GM18511 (cell line): Measurements from ENCODE around the gene TAL2.
"Not testable (repeated sequence)": the region's sequence is repeated elsewhere in the genome, so short reads cannot be mapped to it uniquely, and the experiment has no call there.

ENCODE experiments used
- ATAC-seq: cut with Tn5 transposase; IDR thresholded peaks from one replicate; pipeline ENCODE4 v1.9.1; 2021; ENCODE audit warnings: mild to moderate bottlenecking, moderate library complexity; ENCODE audit not compliant: unreplicated experiment

TAL2 gene

DNA sequence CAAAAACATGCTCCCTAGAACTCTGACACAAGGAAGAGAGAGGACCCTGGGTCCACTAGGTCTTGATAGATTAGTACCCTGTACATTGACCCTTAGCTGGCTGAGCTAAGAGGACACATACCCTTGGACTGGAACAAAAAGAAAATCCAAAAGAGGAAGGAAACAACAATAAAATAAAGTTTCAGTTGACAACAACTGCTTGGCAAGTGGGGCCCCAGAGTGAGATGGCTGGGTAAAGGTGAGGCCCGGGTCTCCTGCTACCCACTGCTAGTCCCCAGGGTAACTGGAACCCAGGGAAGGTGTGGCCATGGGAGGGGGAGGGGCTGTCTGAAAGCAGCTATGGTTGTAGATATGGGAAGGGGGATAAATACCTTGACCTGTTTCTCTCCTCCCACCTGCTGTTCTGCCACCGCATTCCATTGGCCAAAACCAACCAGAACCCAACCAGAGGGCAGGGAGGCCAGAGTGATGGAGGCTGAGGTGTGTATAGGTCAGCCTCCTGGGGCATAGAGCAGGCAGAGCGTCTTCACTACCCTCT lies 11.7 kb downstream of the TAL2 start:
- no peak for ATAC-seq

DNA sequence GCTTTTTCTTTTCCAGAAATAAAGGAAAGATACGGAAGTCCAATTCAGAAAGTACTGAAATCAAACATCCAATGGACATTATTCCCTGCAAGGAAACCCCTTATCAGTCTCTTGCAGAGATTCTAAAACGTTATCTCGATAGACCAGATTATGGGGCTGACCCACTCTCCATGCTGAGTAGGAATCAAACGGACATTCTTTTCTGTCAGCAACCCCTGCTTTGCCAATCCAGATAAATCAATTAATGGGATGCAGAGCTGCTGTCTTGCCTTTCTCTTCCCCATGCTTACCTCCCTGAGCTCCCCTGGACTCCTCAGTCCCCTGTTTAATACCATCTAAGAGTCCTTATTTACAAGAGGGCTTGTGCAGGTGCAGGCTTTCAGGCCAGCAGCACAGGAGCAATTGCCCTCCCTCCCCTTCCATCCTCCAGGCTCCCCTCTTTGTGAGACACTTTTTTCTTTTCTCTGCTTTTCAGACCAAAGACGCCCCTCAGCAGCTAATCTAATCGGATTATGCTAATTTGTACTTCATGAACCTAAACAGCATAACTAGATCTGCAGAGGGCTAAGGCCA lies 14.2 kb downstream of the TAL2 start:
- no peak for ATAC-seq

DNA sequence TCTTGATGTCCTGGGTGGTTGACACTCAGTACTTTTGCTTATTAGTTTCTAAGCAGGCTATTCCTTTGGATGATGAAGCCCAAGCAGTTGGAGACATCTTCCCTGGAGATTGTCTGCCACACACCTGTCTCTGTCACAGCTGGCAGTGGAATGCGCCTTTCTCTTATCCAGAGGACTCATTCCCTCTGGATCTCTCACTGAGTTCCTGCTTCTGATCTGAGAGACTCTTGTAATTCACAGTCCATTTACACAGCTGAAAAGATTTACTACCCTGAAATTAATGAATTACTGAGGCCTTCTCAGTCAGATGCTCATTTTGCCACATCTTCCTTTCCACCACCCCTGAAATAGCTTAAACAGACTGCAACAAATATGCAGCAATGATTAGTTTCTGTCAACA lies 15.9 kb downstream of the TAL2 start:
- no peak for ATAC-seq

DNA sequence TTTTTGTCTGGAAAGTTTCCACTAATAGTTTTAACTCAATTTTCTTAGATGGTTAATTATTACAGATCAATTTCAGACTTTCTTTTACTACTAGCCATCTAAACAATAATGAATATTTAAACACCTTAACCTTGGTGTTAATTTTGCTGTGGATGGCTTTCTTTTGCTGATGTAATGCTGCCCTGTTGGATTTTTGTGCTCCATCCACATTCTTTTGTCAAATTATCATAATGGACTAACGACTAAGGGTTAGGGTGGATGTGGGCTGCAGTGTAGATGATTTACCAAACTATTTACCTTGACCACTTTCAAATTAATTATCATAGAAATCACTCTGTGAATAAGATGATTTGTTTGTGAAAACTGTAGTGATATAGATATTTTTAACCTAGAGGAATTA lies 16.5 kb downstream of the TAL2 start:
- no peak for ATAC-seq

DNA sequence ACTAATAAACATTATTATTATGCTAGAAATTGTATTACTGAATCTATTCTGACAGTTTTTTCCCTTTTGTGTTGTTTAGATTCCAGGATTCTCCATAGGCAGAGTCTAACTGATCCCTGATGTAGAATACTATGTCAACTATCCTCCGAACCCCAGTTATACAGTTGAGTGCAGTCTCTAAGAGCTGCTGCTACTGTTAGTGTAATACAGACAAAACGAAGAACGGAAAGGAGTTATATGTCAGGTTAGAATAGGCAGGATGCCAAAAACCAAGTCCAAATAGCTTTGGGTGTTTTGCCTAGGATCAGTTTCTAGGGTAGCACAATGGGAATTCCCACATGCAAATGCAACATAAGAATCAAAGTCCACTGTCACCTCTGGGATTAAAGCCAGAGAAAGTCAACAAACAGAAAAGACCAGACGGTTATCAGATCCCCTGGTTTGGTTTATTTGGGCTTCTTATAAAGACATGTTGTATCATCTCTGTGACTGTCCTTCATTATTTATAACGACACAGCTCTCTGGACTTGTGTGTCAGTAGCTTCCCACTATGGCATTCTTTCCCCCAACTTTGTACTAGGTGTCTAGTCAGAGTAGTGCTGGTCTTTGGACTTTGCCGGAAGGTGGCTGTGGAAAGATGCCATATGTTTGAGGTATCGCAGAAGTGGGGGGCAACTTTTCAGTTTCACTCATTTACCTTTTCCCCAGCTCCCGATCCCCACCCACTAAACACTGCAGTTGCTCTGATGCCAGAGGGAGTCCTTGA lies 17.2 kb downstream of the TAL2 start:
- ATAC-seq = no peak

DNA sequence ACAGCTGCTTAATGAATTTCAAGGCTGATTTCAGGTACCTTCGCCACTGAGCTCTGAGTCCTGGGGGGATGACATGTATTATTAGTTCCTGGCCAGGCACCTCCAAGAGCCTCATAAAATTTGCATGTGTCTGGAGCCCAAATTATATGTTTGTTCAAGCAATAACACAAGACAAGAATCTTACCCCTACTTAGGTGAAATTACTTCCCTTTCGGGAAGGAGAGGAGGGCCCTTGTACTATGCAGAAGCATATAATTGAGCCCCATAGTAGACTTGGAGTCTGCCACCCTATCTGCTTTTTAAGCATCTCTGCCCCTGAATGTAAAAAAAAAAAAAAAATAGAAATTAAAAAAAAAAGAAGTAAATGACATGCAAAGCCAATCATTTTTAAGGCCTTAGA lies 19.1 kb downstream of the TAL2 start:
- ATAC-seq = no peak

DNA sequence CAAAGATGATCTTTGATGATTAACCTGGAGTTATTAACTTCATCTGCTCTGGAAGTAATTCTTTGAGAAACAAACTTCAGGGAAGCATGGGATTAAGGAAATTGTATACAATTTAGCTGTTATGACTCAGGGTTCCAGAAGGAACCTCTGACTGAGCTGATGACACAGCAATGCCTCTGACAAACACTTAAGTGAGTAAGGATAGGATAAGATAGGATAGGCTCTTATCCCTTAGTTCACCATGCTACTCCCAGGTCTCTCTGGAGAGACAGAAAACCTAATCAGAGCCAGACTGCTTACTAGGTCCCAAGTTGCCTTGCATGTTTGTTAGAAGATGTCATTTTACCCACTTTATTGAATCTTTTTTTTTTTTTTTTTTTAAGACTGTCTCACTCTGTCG lies 19.5 kb downstream of the TAL2 start:
- ATAC-seq = no peak

DNA sequence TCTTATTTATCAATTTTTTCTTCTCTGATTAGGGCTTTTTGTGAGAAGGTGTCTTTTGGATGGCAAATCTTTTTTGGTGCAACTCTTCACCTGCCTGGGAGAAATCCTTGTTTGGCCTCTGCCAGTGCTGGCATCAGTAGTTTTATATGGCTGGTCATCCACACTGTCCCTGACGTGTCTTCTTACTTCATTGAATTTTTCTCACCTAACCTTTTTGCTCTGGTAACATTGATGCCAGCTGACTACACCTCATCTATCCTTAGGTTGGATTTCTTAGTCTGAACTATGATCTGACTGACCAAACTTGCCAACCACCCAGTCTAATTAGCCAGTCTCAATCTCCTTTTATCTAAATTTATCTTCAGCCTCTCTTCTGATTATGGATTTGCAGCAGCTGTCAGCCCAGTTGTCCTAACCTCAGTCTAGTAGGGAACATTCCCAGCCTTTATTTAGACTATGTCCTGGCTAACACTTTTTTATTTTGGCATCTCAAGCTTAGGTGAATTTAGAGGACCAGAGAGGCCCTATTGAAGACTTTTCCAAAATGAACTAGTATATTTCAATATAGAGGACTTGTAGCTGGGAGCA lies 21.5 kb downstream of the TAL2 start:
- no peak for ATAC-seq

DNA sequence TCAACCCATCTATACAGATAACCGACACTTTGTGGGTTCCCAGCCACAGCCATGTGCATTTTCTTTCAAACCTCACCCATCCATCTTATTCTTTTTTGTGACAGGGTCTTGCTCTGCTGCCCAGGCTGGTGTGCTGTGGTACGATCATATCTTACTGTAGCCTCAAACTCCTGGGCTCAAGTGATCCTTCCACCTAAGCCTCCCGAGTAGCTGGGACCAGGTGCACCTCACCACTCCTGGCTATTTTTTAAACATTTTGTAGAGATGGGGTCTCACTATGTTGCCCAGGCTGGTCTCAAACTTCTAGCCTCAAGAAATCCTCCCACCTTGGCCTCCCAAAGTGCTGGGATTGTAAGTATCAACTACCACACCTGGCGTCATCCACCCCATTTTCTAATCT lies 24.7 kb downstream of the TAL2 start:
- ATAC-seq = no peak

DNA sequence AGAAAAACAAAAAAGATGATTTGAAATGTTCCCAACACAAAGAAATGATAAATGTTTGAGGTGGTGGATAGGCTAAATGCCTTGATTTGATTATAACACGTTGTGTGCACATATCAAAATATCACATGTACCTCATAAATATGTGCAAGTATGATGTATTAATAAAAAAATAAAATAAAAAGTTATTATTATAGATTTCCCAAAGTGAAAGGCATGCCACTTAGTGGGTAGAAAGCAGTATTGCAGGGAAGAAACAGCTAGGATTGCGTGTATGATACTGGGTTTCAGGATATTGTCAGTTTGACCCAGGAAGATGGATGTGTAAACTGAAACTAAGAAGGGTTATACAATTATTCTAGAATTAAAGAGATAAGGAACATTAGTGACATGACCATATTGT lies 28.5 kb downstream of the TAL2 start:
- ATAC-seq = no peak

DNA sequence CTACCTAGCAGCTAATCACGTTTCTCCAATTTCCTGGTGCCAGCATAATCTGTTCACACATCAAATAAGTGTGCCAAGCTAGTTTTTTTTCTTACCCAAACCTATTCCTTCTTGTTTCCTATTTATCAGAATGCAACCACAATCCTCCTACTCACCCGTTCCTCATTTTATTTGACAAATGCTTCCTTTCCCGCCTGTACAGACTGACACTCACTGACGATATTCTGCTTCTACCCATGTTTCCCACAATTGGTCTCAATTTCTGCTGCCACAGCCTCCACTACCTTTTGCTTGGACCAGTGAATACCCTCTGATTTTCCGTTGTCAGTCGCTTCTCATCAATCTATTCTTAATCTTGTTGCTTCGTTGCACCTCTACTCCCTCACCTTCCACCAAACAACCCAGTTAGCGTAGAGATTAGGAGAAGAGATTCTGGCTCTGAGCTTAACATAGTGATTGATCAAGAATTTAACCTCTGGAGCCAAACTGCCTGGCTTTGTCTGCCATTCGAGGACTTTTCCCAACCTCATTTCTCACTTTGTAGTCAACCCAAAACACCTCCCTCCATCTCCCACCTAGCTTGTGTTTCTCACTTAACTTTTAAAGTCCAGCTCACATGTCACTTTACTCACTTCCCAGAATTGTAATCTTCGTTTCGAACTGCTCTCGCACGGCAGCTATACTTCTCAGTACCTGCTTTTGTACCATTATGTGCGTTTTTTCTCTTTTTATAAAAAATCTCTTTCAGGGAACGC lies 31.4 kb downstream of the TAL2 start:
- ATAC-seq = peak; percentile 29

DNA sequence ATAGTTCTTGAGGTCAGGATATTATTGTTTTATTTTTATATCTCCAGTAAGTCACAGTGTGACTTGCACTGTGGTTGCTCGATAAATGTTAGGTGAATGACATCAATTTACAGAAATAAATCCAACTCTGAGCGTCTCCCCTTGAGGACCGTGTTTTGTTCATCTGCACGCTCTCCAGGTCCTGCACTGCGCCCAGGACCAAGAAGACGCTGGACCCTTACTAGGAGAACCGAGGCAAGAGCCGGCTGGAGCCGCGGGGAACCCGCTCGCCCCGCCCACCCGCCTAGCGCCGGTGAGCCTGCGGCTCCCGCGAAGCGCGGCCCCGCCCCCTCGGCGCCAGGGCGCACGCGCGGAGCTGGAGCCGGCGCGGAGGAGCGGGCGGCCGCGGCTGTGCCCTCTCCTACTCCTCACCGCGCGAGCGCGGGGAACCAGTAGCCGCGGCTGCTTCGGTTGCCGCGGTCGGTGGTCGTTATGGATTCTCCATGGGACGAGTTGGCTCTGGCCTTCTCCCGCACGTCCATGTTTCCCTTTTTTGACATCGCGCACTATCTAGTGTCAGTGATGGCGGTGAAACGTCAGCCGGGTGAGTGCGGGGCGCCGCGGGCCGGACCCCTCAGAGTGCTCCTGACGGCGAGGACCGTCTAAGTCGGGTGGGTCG lies 32.1 kb downstream of the TAL2 start, which contains the start of gene TMEM38B:
TMEM38B (plus strand) TSS at position 352 of the 658 bp plus-strand sequence; CDS start at position 472, 120 bp downstream.
- peak; percentile 76 for ATAC-seq

DNA sequence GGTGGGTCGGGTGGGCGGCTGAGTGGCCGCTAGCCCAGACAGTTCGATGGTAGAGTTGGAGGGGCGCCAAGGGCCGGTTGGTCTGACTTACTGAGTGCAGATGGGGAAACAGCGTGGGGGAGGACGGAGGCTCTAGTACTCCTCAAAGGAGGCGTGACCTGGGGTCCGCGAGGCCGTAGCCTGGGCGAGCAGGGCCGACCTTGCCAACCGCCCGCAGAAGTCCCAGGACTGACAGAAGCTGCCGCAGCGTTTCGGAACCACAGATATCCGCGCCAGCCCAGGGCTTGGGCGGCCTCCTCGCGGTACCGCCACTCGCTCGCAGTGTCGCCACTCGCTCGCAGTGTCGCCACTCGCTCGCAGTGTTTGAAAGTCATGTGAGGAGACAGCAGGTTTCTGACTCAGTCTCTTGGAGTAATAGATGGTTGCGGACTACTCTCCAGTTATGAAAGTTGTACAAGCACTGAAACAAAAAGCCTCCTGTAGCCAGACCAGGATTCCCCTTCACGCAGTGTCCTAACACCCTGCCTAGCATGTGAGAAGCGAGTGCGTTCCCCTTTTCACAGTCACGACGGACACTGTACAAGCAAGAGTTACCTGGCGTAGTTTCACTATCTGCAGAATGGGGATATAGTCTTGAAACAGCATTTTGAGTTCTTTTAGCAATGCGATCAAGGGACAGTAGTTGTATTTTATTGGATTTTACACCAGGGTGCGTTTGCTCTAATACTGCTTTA lies 32.8 kb downstream of the TAL2 start:
- peak; percentile 77 for ATAC-seq

DNA sequence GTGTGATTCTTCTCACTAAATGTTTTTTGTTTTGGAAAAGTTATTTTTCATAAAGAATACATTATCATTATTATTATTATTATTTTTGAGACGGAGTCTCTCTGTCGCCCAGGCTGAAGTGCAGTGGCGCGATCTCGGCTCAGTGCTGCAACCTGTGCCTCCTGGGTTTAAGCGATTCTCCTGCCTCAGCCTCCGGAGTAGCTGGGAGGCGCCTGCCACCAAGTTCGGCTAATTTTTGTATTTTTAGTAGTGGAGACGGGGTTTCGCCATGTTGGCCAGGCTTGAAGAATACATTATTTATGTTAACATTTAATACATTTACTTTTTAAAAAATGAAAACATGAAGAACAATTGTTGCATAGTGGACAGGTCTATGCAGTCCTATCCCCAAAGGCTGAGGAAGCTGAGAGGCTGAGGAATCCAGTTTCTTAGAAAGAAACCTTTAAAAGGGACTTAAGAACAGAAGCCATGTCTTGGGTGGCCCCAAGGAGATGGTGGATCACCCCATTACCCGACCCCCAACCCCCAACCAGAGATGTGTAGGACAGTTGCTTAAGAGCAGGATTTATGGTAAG lies 34.0 kb downstream of the TAL2 start:
- ATAC-seq = no peak

DNA sequence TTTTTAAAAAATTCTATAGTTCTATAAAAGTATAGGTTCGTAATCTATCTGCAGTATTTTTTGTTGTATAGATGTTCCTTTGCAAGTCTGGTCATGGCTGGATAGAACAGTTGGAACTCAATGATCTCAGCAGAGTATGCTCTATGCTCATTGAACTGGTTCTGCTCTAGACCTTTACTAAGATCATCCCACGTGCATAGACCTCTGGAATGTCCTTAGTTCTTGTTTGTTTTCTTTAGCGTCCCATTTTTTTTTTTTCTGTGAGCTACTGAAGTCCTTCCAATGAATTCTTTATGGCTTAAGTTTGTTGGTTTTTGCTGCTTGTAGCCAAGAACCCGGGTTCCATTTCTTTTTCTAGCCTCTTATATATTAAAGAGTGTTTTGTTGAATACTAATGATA lies 35.6 kb downstream of the TAL2 start:
- no peak for ATAC-seq

DNA sequence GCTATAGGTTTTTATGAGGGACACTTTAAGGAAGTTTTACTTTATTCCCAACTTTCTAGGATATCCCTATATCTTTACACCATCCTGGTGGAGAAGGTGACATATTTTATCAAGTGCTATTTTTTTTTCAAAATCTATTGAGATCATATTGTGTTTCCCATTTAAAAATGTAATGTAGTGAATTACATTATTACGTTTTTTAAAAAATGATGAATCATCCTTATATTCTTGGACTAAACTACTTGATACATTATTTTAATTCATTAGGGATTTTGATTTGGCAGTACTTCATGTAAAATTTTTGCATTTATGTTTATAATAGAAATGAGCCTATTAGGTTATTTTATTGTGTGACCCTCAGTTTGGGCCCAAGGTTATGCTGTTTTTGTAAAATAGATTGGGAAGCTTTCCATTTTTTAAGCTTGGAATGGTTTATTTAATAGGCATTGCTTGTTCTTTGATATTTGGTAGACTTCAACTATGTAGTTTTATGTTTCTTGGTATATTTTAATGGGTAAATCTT lies 36.2 kb downstream of the TAL2 start:
- ATAC-seq = no peak

DNA sequence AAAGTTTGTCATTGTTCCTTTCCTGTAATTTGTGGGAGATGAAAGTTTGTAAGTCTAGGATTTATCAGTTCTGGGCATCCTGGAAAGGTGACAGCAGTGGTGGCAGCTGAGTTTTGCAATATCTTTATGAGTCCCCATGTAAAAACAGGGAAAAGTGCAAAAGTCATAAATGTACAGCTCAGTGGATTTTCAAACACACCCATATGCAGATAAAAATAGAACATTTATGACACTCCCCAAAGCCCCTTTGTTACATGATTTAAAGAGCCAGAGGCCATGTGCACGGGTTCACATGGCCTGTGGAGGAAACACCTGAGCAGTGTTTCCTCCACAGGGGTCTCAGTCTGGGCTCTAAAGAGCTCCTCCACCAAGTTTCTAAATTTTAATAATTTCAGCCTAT lies 38.4 kb downstream of the TAL2 start:
- ATAC-seq = no peak

DNA sequence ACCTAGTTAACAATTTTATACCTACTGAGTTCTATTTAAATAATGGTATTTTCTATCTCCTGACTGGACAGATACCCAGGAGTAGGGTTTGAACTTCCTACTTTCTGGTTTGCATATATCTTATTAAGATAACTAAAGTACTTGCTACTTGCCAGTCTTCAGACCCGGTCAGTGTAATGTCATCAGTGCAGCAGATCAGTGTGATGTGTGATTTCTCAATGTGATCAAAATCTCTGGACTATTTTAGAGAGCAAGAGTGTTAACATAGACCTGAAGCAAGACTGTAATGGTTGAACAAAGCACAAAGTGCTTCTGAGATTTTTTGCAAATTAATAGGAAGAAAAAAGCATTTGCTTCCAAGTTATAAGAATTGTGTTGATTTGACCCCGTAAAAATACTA lies 38.9 kb downstream of the TAL2 start:
- no peak for ATAC-seq

DNA sequence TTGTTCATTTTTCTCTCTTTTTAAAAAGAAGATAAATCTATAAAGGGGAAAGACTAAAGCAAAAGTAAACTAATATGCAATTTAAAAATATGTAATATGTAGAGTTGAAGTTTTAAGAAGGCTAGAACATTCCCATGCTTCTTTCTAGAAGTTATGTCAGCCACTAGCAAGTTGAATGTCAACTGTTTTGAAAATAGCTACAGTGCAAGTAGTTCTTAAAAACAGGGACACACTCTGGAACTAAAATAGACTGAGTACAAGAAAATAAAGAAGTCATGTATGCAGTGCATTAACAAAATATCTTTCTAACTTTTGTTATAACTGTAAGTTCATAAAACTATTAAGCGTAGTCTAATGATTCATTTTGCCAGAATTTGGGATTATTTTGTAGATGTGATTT lies 40.0 kb downstream of the TAL2 start:
- no peak for ATAC-seq

DNA sequence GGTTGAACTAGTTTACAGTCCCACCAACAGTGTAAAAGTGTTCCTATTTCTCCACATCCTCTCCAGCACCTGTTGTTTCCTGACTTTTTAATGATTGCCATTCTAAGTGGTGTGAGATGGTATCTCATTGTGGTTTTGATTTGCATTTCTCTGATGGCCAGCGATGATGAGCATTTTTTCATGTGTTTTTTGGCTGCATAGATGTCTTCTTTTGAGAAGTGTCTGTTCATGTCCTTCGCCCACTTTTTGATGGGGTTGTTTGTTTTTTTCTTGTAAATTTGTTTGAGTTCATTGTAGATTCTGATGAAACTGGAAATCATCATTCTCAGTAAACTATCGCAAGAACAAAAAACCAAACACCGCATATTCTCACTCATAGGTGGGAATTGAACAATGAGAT lies 41.4 kb downstream of the TAL2 start:
- ATAC-seq = not testable (repeated sequence)
